Smooth muscle cell of the brain vasculature (primary cell): ENCODE data around the gene S100A14.
"Not testable (repeated sequence)": the region's sequence is repeated elsewhere in the genome, so short reads cannot be mapped to it uniquely, and the experiment has no call there.

ENCODE experiments used
- DNase-seq: peaks from one replicate; pipeline ENCODE4 v3.0.0-alpha.2; 2012; ENCODE audit warnings: low read depth, low spot score

Gene S100A14

GRCh38 chr1:153587314-153587713 lies 28.8 kb downstream of the S100A14 start:
- no peak for DNase-seq

DNA sequence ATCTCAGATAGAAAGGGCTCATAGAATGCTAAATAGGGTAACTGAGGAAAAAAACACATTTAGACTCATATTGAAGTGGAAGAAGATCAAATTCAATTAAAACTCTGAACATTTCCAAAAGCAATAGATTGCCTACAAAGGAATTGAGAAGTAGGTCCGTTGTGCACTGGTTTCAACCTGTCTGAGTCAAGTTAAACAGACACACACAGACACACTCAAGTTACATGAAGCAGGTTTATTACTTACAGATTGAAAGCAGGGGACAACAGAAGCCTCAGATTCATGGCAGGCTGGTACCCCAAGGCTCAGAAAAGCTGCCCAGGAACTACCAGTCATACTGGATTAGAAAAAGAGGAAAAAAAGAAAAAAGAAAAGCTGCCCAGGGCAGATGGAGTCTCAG lies 29.8 kb downstream of the S100A14 start:
- no peak for DNase-seq

- DNase-seq = no peak
These were observed 31.1 kb downstream of the S100A14 start for GRCh38 chr1:153585006-153585405.

DNA sequence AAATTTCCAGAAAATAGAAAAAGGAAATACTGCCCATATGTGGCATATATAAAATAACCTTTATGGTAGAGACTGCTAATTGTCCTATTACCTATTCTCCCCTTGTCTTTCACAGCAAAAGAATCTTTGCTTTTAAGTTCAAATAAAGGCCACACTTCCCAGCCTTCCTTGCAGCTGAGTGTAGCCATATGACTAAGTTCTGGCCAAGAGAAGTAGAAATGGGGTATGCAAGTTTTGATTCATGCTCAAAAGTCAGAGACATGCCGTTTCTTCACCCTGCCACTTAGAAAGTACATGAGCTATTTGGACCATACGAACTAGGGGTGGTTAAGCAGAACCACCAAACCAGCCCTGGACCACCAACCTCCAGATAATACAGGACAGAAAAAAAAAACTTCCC lies 32.1 kb downstream of the S100A14 start:
- no peak for DNase-seq

DNA sequence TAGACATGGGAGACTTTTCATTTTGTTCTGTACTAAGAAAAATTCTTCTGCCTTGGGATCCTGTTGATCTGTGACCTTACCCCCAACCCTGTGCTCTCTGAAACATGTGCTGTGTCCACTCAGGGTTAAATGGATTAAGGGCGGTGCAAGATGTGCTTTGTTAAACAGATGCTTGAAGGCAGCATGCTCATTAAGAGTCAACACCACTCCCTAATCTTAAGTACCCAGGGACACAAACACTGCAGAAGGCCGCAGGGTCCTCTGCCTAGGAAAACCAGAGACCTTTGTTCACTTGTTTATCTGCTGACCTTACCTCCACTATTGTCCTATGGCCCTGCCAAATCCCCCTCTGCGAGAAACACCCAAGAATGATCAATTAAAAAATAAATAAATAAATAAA lies 32.6 kb downstream of the S100A14 start:
- DNase-seq = not testable (repeated sequence)

GRCh38 chr1:153582836-153583235 lies 33.3 kb downstream of the S100A14 start:
- not testable (repeated sequence) for DNase-seq

- no peak for DNase-seq
These were observed 37.2 kb downstream of the S100A14 start for GRCh38 chr1:153578936-153579335.

DNA sequence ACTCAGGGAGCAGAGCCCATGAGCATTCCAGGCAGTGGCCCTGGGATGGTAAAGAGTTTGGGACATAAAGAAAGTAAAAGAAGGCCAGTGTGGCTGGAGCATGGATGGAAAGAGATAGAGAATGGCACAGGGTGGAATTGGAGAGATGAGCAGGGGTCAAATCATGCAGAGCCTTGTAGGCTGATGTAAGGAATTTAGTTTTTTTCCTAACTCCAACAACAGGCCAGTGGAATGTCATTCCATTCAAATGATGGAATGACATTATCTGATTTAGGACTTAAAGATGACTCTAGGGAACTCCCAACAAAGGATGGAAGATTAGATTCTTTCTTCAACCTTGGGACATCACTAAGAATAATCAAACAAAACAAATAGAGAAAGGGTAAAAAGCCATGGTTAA lies 37.6 kb downstream of the S100A14 start:
- no peak for DNase-seq

- no peak for DNase-seq
These were observed 38.5 kb downstream of the S100A14 start for GRCh38 chr1:153577624-153578051.

GRCh38 chr1:153577138-153577537 lies 39.0 kb downstream of the S100A14 start:
- no peak for DNase-seq

- not testable (repeated sequence) for DNase-seq
These were observed 40.6 kb downstream of the S100A14 start for GRCh38 chr1:153575497-153575896.

DNA sequence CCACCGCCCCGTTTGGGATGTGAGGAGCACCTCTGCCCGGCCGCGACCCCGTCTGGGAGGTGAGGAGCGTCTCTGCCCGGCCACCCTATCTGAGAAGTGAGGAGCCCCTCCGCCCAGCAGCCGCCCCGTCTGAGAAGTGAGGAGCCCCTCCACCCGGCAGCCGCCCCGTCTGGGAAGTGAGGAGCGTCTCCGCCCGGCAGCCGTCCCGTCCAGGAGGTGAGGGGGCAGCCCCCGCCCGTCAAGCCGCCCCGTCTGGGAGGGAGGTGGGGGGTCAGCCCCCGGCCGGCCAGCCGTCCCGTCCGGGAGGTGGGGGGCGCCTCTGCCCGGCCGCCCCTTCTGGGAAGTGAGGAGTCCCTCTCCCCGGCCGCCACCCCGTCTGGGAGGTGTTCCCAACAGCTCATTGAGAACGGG lies 41.0 kb downstream of the S100A14 start:
- not testable (repeated sequence) for DNase-seq

- no peak for DNase-seq
These were observed 42.8 kb downstream of the S100A14 start for GRCh38 chr1:153573351-153573750.

- DNase-seq = no peak
These were observed 43.5 kb downstream of the S100A14 start for GRCh38 chr1:153572569-153573015.

GRCh38 chr1:153571706-153572105 lies 44.4 kb downstream of the S100A14 start:
- DNase-seq = no peak

GRCh38 chr1:153570874-153571273 lies 45.3 kb downstream of the S100A14 start:
- DNase-seq = no peak

- DNase-seq = no peak
These were observed 46.7 kb downstream of the S100A14 start for GRCh38 chr1:153569465-153569864.

- DNase-seq = no peak
These were observed 47.6 kb downstream of the S100A14 start for GRCh38 chr1:153568367-153569099.

DNA sequence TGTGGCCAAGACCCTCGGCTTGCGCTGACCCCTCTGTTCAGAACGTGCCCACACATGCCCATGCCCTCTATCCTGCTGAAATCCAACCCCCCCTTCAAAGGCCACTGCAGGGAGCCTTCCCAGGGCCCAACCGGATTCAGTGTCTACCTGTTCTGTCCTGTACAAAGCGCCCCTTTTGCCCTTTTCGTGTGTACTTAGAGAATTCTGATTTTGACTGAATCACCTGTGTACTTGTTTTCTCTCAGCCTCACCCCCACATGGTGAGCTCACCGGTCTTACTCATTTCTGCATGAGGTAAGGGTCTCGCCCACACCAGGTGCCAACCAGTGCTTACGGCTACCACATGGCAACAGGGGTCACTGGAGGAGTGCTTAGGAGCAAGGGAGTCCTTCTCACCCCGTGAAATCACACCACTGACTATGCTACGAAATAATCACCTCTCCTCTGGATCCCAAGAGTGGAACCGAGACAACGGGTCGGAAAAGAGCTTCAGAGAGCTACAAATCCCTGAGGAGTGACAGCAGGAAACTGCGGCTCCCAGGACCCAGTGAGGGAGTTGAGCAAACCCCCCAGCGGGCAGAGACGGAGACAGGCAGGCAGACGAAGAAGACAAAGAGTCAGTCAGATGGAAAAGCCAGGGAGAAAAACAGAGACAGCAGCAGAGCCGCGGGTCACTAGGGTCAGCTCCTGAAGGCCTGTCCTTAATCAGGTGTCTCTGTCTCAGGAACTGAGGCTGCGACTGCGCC lies 48.3 kb downstream of the S100A14 start:
- no peak for DNase-seq

- peak; percentile 88 for DNase-seq
These were observed 49.4 kb downstream of the S100A14 start for GRCh38 chr1:153566414-153567371.

GRCh38 chr1:153565529-153566374 lies 50.4 kb downstream of the S100A14 start, which contains the start of gene S100A2:
Gene S100A2, minus strand, starts transcription at chr1:153565844. Its CDS starts 1,967 bp downstream, at chr1:153563877.
- no peak for DNase-seq
